Anterior cingulate cortex (tissue), 58 donors: ENCODE data around the gene SH2D3A.
"Not testable (repeated sequence)": the region's sequence is repeated elsewhere in the genome, so short reads cannot be mapped to it uniquely, and the experiment has no call there.

Experiments
- DNase-seq, 58 donors: peaks; one replicate each; lab custom pipeline; 2025; lab: John Stamatoyannopoulos, UW

SH2D3A gene

GRCh38 chr19:6762253-6762797 is 4.9 kb downstream of the SH2D3A start:
- DNase-seq = not testable (repeated sequence)

GRCh38 chr19:6761053-6761676 is 6.1 kb downstream of the SH2D3A start:
- DNase-seq = no peak

GRCh38 chr19:6760606-6761005 is 6.6 kb downstream of the SH2D3A start:
- no peak for DNase-seq

GRCh38 chr19:6754653-6755463 is 12.4 kb downstream of the SH2D3A start:
- DNase-seq = no peak

- no peak for DNase-seq
These were observed 13.1 kb downstream of the SH2D3A start for GRCh38 chr19:6754136-6754535.

GRCh38 chr19:6753178-6754031 is 13.8 kb downstream of the SH2D3A start:
- DNase-seq = peak in 4 of 58 donors; percentile 4 to 25 (median 16)

GRCh38 chr19:6752256-6753177 is 14.7 kb downstream of the SH2D3A start:
- no peak for DNase-seq

- no peak for DNase-seq
These were observed 16.0 kb downstream of the SH2D3A start for GRCh38 chr19:6751189-6751588.

GRCh38 chr19:6750062-6750461 is 17.2 kb downstream of the SH2D3A start:
- DNase-seq = no peak

GRCh38 chr19:6748543-6748942 is 18.7 kb downstream of the SH2D3A start:
- not testable (repeated sequence) for DNase-seq

GRCh38 chr19:6745965-6746364 is 21.3 kb downstream of the SH2D3A start:
- DNase-seq = no peak

- DNase-seq = peak in 46 of 58 donors; percentile 5 to 78 (median 41)
These were observed 22.6 kb downstream of the SH2D3A start for GRCh38 chr19:6744381-6745301.

GRCh38 chr19:6743714-6744380 is 23.4 kb downstream of the SH2D3A start:
- DNase-seq = no peak

GRCh38 chr19:6743066-6743465 is 24.2 kb downstream of the SH2D3A start:
- no peak for DNase-seq

GRCh38 chr19:6740589-6741343 is 26.5 kb downstream of the SH2D3A start:
- peak in 3 of 58 donors; percentile 15 to 30 (median 18) for DNase-seq

GRCh38 chr19:6739883-6740588 is 27.2 kb downstream of the SH2D3A start:
- no peak for DNase-seq
